Ascending aorta (tissue), 2 donors: ENCODE results near the gene SNAP47. TPM values are rescaled to one million over a fixed set of nuclear protein-coding genes. Genes with fewer than 3 reads are reported as not detected.

ENCODE experiments used
- DNase-seq, 2 donors: peaks; one replicate each; pipeline ENCODE4 v3.0.0-alpha.2; 2019; ENCODE audit warnings: low spot score in 2 of 2
- H3K27ac ChIP-seq, 2 donors: fragments of 200-600 bp; sonication (generic); one replicate each; pipeline ENCODE4 v1.5.1; 2016 to 2017; ENCODE audit warnings: mild to moderate bottlenecking in 1 of 2
- H3K27me3 ChIP-seq: fragments of 200-600 bp; sonication (generic); one replicate; pipeline ENCODE4 v1.5.1; 2017
- H3K36me3 ChIP-seq, 2 donors: fragments of 200-600 bp; sonication (generic); one replicate each; pipeline ENCODE4 v1.5.1; 2016
- H3K4me1 ChIP-seq, 2 donors: fragments of 200-600 bp; sonication (generic); one replicate each; pipeline ENCODE4 v1.5.1; 2016 to 2017; ENCODE audit warnings: mild to moderate bottlenecking in 1 of 2
- H3K4me3 ChIP-seq, 2 donors: fragments of 200-600 bp; sonication (generic); one replicate each; pipeline ENCODE4 v1.5.1; 2016 to 2017; ENCODE audit warnings: mild to moderate bottlenecking in 1 of 2
- H3K9me3 ChIP-seq, 2 donors: fragments of 200-600 bp; sonication (generic); one replicate each; pipeline ENCODE4 v1.5.1; 2016
- intact Hi-C: fragments of 100-400 bp; cut with DNase I; formaldehyde crosslinking; loops from one replicate; pipeline ENCODE4 v1.15.1; 2023
- total RNA-seq: library from RNA; depleted of rRNA; stranded (reverse); fragments of >200 nt; gene quantifications from one replicate; pipeline ENCODE4 v1.1.0, GENCODE V29; 2016
- TF ChIP-seq, protein P1 (sequence below), 3 experiments: fragments of 200-600 bp in 2 of 3; fragments of 450-650 bp in 1 of 3; sonication (generic) in 2 of 3; IDR thresholded peaks; one replicate each; pipeline ENCODE4 v1.5.1; 2016 to 2019; ENCODE audit warnings: antibody characterized with exemption in 3 of 3, mild to moderate bottlenecking in 1 of 3, moderate library complexity in 1 of 3

SNAP47 gene
- total RNA-seq, 1 donor from 2014 or later: 54.0 TPM

DNA sequence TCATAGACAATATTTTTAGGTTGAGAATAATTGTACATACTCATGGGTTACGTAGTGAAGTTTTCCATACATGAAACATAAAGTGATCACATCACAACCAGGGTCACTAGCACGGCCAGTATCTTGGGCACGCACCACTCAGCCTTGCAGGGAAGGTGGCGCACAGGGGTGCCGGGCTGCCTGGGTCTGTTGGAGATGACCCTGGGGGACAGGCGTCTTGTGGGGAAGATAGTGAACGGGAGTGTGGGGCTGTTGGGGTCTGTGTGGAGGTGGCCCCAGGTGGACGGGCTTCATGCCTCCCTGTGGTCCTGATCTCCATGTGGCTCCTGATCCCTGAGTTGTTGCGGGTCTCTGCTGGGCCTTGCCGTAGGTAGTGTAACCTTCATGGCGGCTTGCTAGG is 41.9 kb downstream of the SNAP47 start:
- Histone ChIP-seq H3K36me3 (peaks cover 6 to 24% of the 10 kb centered on the region in 2 donors), H3K4me3 (no peak overlapping the region), H3K4me1 (peaks cover 3 to 10% of the 10 kb centered on the region in 2 donors), H3K27ac (no peak overlapping the region), H3K27me3 (no peaks in the 10 kb centered on the region), H3K9me3 (no peaks in the 10 kb centered on the region)
- intact Hi-C loops: no loop called here
- no peak for DNase-seq
- TF ChIP-seq, protein P1, sequence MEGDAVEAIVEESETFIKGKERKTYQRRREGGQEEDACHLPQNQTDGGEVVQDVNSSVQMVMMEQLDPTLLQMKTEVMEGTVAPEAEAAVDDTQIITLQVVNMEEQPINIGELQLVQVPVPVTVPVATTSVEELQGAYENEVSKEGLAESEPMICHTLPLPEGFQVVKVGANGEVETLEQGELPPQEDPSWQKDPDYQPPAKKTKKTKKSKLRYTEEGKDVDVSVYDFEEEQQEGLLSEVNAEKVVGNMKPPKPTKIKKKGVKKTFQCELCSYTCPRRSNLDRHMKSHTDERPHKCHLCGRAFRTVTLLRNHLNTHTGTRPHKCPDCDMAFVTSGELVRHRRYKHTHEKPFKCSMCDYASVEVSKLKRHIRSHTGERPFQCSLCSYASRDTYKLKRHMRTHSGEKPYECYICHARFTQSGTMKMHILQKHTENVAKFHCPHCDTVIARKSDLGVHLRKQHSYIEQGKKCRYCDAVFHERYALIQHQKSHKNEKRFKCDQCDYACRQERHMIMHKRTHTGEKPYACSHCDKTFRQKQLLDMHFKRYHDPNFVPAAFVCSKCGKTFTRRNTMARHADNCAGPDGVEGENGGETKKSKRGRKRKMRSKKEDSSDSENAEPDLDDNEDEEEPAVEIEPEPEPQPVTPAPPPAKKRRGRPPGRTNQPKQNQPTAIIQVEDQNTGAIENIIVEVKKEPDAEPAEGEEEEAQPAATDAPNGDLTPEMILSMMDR (IDR thresholded peaks at IDR 0.05): no peak

DNA sequence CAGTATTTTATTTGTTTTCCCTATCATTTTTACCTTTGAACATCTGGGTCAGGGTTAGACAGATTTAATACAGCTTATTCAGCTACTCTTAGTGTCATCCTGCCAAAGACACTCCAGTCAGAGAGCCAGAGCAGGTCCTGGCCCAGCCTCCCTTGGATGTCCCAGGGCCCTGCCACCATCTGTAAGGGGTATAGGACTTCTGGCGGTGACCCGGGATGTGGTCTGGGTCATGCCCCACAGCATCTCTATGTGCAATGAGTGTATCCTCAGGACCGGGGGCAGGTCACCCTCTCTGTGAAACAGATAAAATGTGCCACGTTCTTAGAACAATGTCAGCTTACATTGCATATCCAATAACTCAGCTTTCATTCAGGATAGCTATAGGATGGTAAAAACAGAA is 42.4 kb downstream of the SNAP47 start:
- intact Hi-C loops: no loop called here
- DNase-seq: no peak
- Histone ChIP-seq H3K36me3 (peaks cover 6 to 24% of the 10 kb centered on the region in 2 donors), H3K27ac (no peak overlapping the region), H3K9me3 (no peaks in the 10 kb centered on the region), H3K27me3 (no peaks in the 10 kb centered on the region), H3K4me3 (no peak overlapping the region), H3K4me1 (peaks cover 3 to 10% of the 10 kb centered on the region in 2 donors)
- TF ChIP-seq, protein P1 (IDR thresholded peaks at IDR 0.05): no peak

DNA sequence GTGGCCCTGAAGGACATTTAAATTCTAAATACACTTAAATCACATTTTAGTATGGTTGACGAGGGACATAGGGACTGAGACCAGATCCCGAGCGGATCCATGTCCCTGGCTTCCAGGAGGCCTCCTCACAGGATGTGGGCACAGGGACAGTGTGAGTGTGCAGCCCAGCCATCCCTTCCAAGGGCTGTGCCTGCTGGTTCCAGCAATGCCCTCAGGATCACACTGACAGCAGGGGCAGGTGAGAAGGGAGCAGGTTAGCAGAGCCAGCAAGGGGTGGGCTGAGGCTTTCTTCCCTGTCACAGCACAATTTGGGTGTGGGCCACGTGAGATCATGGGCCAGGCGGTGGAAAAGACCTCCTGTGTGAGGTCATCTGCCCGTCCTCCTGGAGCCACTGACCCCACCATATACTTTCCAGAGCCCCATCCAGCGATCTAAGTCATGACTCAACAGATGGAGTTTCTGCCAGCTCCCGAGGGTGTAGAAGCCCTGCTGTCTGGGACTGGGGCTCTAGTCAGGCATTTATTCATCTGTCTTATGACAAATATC is 43.2 kb downstream of the SNAP47 start:
- no peaks in the 10 kb centered on the region for H3K9me3 ChIP-seq
- H3K36me3 ChIP-seq: peaks cover 6 to 24% of the 10 kb centered on the region in 2 donors
- no peak overlapping the region for H3K4me3 ChIP-seq
- intact Hi-C loops: no loop called here
- TF ChIP-seq, protein P1 (IDR thresholded peaks at IDR 0.05): no peak
- peak in 1 of 2 donors; percentile 42 for DNase-seq
- H3K4me1 ChIP-seq: peaks cover 3 to 10% of the 10 kb centered on the region in 2 donors
- no peaks in the 10 kb centered on the region for H3K27me3 ChIP-seq
- no peak overlapping the region for H3K27ac ChIP-seq

DNA sequence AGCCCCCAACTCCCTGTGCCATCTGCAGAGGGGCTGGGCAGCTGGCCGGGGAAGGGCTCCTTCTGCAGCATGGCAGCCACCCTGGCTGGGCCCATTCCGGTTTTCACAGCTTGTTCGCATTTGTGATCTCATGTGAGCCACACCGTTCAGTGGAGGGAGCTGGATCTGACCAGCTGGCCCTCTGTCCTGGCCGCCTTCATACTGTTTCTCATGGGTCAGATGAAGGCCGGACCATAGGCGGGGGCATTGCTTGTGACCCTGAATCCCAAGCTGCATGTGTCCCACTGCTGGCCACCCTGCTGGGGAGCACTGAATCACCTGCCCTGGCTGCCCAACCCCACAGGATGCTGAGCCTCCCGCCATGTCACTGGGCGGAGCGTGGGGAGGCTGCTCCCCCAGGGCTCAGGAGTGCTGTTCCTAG is 43.8 kb downstream of the SNAP47 start:
- peaks cover 6 to 24% of the 10 kb centered on the region in 2 donors for H3K36me3 ChIP-seq

DNA sequence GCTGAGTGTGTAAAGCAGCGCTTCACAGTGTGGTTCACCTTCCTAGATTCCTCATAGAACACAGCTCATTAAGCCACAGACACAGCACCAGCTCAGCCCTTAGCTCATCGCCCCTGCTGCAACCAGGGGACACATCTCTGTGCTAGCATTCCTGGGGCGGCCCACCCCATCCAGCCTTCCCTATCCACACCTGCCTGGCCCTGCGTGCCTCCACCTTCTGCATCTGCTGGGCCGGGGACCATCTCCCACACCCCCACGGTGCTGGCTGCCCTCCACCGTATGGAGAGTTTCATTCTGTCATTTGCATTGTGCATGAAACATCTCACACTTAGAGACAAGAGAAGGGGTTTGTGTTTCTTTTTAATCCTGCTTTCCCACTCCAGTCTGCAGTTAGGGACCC is 44.5 kb downstream of the SNAP47 start:
- H3K4me1 ChIP-seq: peaks cover 3 to 4% of the 10 kb centered on the region in 2 donors
- H3K9me3 ChIP-seq: no peaks in the 10 kb centered on the region
- H3K27me3 ChIP-seq: no peaks in the 10 kb centered on the region
- TF ChIP-seq, protein P1 (IDR thresholded peaks at IDR 0.05): no peak
- H3K4me3 ChIP-seq: no peak overlapping the region
- DNase-seq: no peak
- intact Hi-C loops: no loop called here
- H3K27ac ChIP-seq: no peak overlapping the region
- H3K36me3 ChIP-seq: peaks cover 6 to 24% of the 10 kb centered on the region in 2 donors

More for the DNA sequence above, 43.8 kb downstream of the SNAP47 start:
- peaks cover 3 to 10% of the 10 kb centered on the region in 2 donors for H3K4me1 ChIP-seq
- H3K27me3 ChIP-seq: no peaks in the 10 kb centered on the region
- DNase-seq: peak in 1 of 2 donors; percentile 51
- TF ChIP-seq, protein P1 (IDR thresholded peaks at IDR 0.05): no peak
- H3K9me3 ChIP-seq: no peaks in the 10 kb centered on the region
- no peak overlapping the region for H3K4me3 ChIP-seq
- H3K27ac ChIP-seq: no peak overlapping the region
- intact Hi-C loops: no loop called here
